ENCODE measurements around the gene RLF.

Gene RLF

DNA sequence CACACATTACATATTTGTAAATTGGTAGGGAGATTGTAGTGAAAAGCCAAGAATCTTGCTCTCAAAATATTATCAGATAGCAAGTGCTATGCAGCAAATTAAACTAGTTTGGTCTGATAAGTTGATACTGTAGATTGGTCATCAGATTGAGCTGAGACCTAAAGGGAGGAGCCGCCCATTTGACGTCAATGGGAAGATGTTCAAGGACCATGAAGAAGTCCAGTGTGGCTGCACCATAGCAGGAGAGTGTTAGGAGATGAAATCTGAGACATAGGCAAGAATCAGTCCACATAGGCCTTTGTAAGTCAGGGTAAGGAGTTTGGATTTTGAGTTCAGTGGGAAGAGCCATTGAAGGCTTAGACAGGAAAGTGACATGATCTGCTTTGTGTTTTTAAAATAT lies 113.1 kb downstream of the RLF start:
- no peak for DNase-seq (ENCODE audit: low spot score)

DNA sequence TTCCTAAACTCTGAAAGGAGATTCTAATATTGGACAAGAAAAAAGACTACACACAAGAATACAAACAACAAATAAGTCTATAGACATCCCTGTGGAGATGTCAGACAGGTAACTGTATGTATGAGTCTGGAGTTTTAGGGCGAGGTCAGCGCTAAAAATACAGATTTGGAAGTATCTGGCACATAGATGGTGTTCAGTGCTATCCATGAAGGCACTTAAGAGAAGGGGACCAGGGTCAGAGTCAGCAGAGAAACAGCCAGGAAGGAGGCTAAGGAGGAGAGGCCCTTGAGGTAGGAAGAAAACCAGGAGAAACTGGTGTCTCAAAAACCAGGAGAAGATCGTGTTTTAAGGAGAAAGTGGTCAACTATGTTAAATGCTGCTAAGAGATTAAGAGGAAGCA lies 114.9 kb downstream of the RLF start:
- no peak for DNase-seq (ENCODE audit: low spot score)

DNA sequence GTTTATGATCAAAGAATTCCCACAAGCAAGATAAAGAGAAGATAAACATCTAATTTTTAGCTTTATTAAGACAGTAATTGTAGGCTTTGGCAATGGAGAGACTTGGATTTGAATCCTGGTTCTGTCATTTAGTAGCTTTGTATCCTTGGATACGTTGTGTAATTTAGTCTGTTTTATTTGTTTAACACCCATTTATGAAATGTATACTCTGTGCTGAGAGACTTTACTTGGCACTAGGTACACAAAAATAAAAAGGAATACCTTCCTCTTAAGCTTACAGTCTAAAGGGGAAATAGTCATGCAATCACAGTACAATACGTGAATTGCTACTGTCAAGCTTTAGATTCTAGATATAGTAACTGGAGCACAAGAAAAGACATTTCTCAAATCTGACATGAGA lies 120.7 kb downstream of the RLF start:
- no peak for DNase-seq (ENCODE audit: low spot score)

Data from CD4-positive, alpha-beta T cell treated with Interleukin-15 for 4 hours (primary cell).